ENCODE data around the gene SLC12A7. TPM values are rescaled to one million over a fixed set of nuclear protein-coding genes. Genes with fewer than 3 reads are reported as not detected.

Gene SLC12A7
- total RNA-seq, 1 experiment from 2014 or later: 207 TPM

GRCh38 chr5:1052076-1052475 lies 59.8 kb downstream of the SLC12A7 start:
- Histone ChIP-seq H3K27me3 (ENCODE audit: insufficient read depth, low read depth) (no peaks in the 10 kb centered on the region), H3K9me3 (ENCODE audit: insufficient read depth, low read depth) (no peaks in the 10 kb centered on the region), H4K20me1 (ENCODE audit: insufficient read depth) (no peaks in the 10 kb centered on the region; the same call in 1 of the 2 replicates), H3K36me3 (ENCODE audit: low read depth) (peaks cover 2% of the 10 kb centered on the region; the same call in 1 of the 2 replicates), H2AFZ (no peak overlapping the region), H3K27ac (no peak overlapping the region), H3F3A (ENCODE audit: insufficient read depth, low read depth) (peaks cover 5% of the 10 kb centered on the region; the same call in 1 of the 2 replicates), H3K4me3 (no peak overlapping the region), H3K9me2 (ENCODE audit: insufficient read depth) (no peaks in the 10 kb centered on the region), H3K79me2 (ENCODE audit: low read depth) (no peaks in the 10 kb centered on the region), H3K4me1 (replicated peaks; ENCODE audit: insufficient read depth) (no peaks in the 10 kb centered on the region), H3K4me2 (no peak overlapping the region)
- POLR2A ChIA-PET (ENCODE audit: unreplicated experiment): no interaction called here
- CTCF ChIA-PET: no interaction called here
- intact Hi-C loops (cut with micrococcal nuclease; ENCODE audit: unreplicated experiment): no loop called here
- no peak for TF ChIP-seq CTCF (conservative IDR thresholded peaks at IDR 0.05)
- BruUV-seq (replicated peaks): no TSS peak
- DNase-seq: no peak

DNA sequence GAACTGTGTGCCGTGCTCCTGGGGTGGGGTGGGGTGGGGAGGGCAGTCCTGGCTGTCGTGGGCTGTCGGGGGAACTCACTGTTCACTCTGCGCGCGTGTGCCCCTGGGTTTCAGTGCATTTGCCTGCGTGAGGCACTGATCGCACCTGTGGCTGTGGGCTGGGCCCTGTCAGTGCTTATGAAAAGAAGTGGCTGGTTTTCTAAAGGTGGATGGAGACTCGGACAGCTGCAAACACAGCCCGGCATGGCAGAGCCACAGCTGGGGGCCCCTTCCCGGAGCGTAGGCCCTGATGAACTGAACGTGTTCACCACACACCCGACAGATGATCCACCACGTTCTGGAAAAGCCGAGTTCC lies 60.5 kb downstream of the SLC12A7 start:
- CTCF ChIA-PET: interaction anchor here (0.6 kb wide), 1 partner anchor 89 kb away, joined by 4 read pairs; no protein-coding TSS in a partner anchor
- Histone ChIP-seq H3K4me1 (replicated peaks; ENCODE audit: insufficient read depth) (no peaks in the 10 kb centered on the region), H3K9me2 (ENCODE audit: insufficient read depth) (no peaks in the 10 kb centered on the region), H3K36me3 (ENCODE audit: low read depth) (peaks cover 2% of the 10 kb centered on the region; the same call in 1 of the 2 replicates), H3K27ac (no peak overlapping the region), H3K27me3 (ENCODE audit: insufficient read depth, low read depth) (no peaks in the 10 kb centered on the region), H3K79me2 (ENCODE audit: low read depth) (no peaks in the 10 kb centered on the region), H3K9me3 (ENCODE audit: insufficient read depth, low read depth) (no peaks in the 10 kb centered on the region; the same call in 1 of the 2 replicates), H3K4me3 (no peak overlapping the region), H4K20me1 (ENCODE audit: insufficient read depth) (no peaks in the 10 kb centered on the region; the same call in 1 of the 2 replicates), H3K4me2 (no peak overlapping the region), H2AFZ (no peak overlapping the region), H3F3A (ENCODE audit: insufficient read depth, low read depth) (peaks cover 5% of the 10 kb centered on the region; the same call in 1 of the 2 replicates)
- intact Hi-C loops (cut with micrococcal nuclease; ENCODE audit: unreplicated experiment): no loop called here
- no peak for DNase-seq
- TF ChIP-seq EZH2 (IDR thresholded peaks at IDR 0.05; ENCODE audit: low read depth) (no peak), CTCF (conservative IDR thresholded peaks at IDR 0.05) (no peak)
- BruUV-seq (replicated peaks): no TSS peak
- POLR2A ChIA-PET (ENCODE audit: unreplicated experiment): no interaction called here

- TF ChIP-seq CTCF (conservative IDR thresholded peaks at IDR 0.05) (no peak), EZH2 (IDR thresholded peaks at IDR 0.05; ENCODE audit: low read depth) (no peak)
- H3K4me2 ChIP-seq: no peak overlapping the region
- H3K79me2 ChIP-seq (ENCODE audit: low read depth): no peaks in the 10 kb centered on the region
- H3F3A ChIP-seq (ENCODE audit: insufficient read depth, low read depth): peaks cover 7% of the 10 kb centered on the region; the same call in 1 of the 2 replicates
- H3K4me1 ChIP-seq (replicated peaks; ENCODE audit: insufficient read depth): no peaks in the 10 kb centered on the region
- intact Hi-C loops (cut with micrococcal nuclease; ENCODE audit: unreplicated experiment): no loop called here
- H2AFZ ChIP-seq: no peak overlapping the region
- H3K9me3 ChIP-seq (ENCODE audit: insufficient read depth, low read depth): no peaks in the 10 kb centered on the region; the same call in 1 of the 2 replicates
- ChIA-PET CTCF (interaction anchor here (0.6 kb wide), 1 partner anchor 90 kb away, joined by 4 read pairs; no protein-coding TSS in a partner anchor), POLR2A (ENCODE audit: unreplicated experiment) (no interaction called here)
- H3K27ac ChIP-seq: no peak overlapping the region
- H4K20me1 ChIP-seq (ENCODE audit: insufficient read depth): no peaks in the 10 kb centered on the region; the same call in 1 of the 2 replicates
- no peaks in the 10 kb centered on the region for H3K27me3 ChIP-seq (ENCODE audit: insufficient read depth, low read depth)
- no peak overlapping the region for H3K4me3 ChIP-seq
- DNase-seq: no peak
- H3K9me2 ChIP-seq (ENCODE audit: insufficient read depth): no peaks in the 10 kb centered on the region
- no TSS peak for BruUV-seq (replicated peaks)
- peaks cover 2% of the 10 kb centered on the region; the same call in 1 of the 2 replicates for H3K36me3 ChIP-seq (ENCODE audit: low read depth)
Observed at GRCh38 chr5:1050423-1051365, 61.2 kb downstream of the SLC12A7 start.

All from PC-9 (cell line).